Caco-2 (cell line): ENCODE measurements around the gene AKAP11. TPM values are rescaled to one million over a fixed set of nuclear protein-coding genes. Genes with fewer than 3 reads are reported as not detected.

Experiments
- BruUV-seq: library from RNA; stranded (reverse); fragments of 400-500 nt; replicated peaks from 2 replicates; lab custom pipeline; 2021; lab: Mats Ljungman, UMichigan
- CTCF ChIA-PET: fragments of 300-600 bp; sonication (Branson Sonifier 250); formaldehyde crosslinking; loops from one replicate; lab custom pipeline; 2022; ENCODE audit warnings: antibody characterized with exemption; lab: Charles Lee
- POLR2A ChIA-PET: fragments of 300-600 bp; sonication (Branson Sonifier 250); formaldehyde crosslinking; loops from one replicate; lab custom pipeline; 2022; ENCODE audit warnings: antibody characterized with exemption; lab: Charles Lee
- DNase-seq, 2 experiments: peaks; one replicate each; pipeline versions ENCODE4 v3.0.0 to v3.0.0-alpha.2; 2020 to 2022
- H3K27me3 ChIP-seq: replicated peaks from 2 replicates; pipeline ENCODE4 v1.6.0; 2011; ENCODE audit warnings: low read length; ENCODE audit not compliant: control insufficient read depth, insufficient read depth
- H3K36me3 ChIP-seq: 2 replicates; pipeline ENCODE4 v1.5.1; 2011; ENCODE audit warnings: low read length; ENCODE audit not compliant: control insufficient read depth, insufficient read depth
- H3K4me1 ChIP-seq: fragments of 250-450 bp; sonication (Bioruptor Pico); 2 replicates; pipeline ENCODE4 v1.5.1; 2020; ENCODE audit warnings: mild to moderate bottlenecking
- H3K4me3 ChIP-seq: 2 replicates; pipeline ENCODE4 v1.5.1; 2011; ENCODE audit warnings: low read depth, mild to moderate bottlenecking, control low read depth, low read length
- H3K9me3 ChIP-seq: fragments of 250-450 bp; sonication (Bioruptor Pico); 2 replicates; pipeline ENCODE4 v1.5.1; 2020; ENCODE audit warnings: mild to moderate bottlenecking, moderate library complexity
- H3K27ac Mint-ChIP-seq: one replicate; pipeline ENCODE4 v1.8.0; 2022; ENCODE audit warnings: mixed read lengths; ENCODE audit not compliant: unreplicated experiment
- H3K27me3 Mint-ChIP-seq: one replicate; pipeline ENCODE4 v1.8.0; 2022; ENCODE audit warnings: mixed read lengths; ENCODE audit not compliant: insufficient read depth, unreplicated experiment
- H3K36me3 Mint-ChIP-seq: one replicate; pipeline ENCODE4 v1.8.0; 2022; ENCODE audit warnings: mild to moderate bottlenecking, mixed read lengths; ENCODE audit not compliant: insufficient read depth, unreplicated experiment
- H3K4me1 Mint-ChIP-seq: one replicate; pipeline ENCODE4 v1.8.0; 2022; ENCODE audit warnings: low read depth, mixed read lengths; ENCODE audit not compliant: unreplicated experiment
- H3K4me3 Mint-ChIP-seq: one replicate; pipeline ENCODE4 v1.8.0; 2022; ENCODE audit warnings: mild to moderate bottlenecking, moderate library complexity, mixed read lengths; ENCODE audit not compliant: unreplicated experiment
- H3K9me3 Mint-ChIP-seq: one replicate; pipeline ENCODE4 v1.8.0; 2022; ENCODE audit warnings: mixed read lengths; ENCODE audit not compliant: unreplicated experiment
- intact Hi-C: fragments of 100-400 bp; cut with micrococcal nuclease; formaldehyde crosslinking; loops from one replicate; pipeline ENCODE4 v1.10.0; 2022; ENCODE audit not compliant: unreplicated experiment
- total RNA-seq: library from RNA; stranded (reverse); gene quantifications from 2 replicates; pipeline ENCODE4 v1.2.3, GENCODE V29; 2022
- TF ChIP-seq, protein P1 (sequence below), 2 experiments: fragments of 200-600 bp in 1 of 2; IDR thresholded peaks; 1 replicate in 1 of 2; 2 replicates in 1 of 2; pipeline versions ENCODE4 v1.5.1 to v1.8.0; 2011 to 2022; ENCODE audit warnings: antibody characterized with exemption in 1 of 2, control low read depth in 1 of 2, inconsistent platforms in 1 of 2, low read depth in 1 of 2, low read length in 1 of 2, mild to moderate bottlenecking in 1 of 2, moderate library complexity in 1 of 2; ENCODE audit not compliant: insufficient read depth in 1 of 2, severe bottlenecking in 1 of 2, unreplicated experiment in 1 of 2

The AKAP11 gene
- total RNA-seq, 1 experiment from 2014 or later, result 28.6 TPM

DNA sequence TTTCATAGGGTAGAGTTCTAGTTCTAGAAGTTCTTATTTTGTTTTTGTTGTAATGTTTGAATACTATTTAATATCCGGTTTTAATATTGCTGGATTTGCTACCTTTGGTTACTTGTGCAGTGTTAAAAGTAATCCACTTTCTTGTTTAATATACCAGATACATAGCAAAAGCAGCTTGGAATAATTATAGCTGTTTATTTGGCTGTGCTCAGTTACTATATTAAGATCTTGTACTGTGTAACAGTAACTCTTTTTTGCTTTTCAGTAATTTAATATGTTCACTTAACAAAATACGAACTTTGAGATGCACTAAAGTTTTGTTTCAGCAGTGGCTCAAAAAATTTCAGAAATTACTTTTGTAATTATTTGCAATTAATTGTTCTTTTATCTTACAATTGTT, 50.9 kb downstream of the AKAP11 start:
- Mint-ChIP-seq H3K4me3 (no peak overlapping the region), H3K4me1 (peaks cover 31% of the 10 kb centered on the region), H3K9me3 (no peaks in the 10 kb centered on the region), H3K36me3 (no peaks in the 10 kb centered on the region), H3K27me3 (no peaks in the 10 kb centered on the region), H3K27ac (no peak overlapping the region)
- H3K4me1 ChIP-seq, result no peaks in the 10 kb centered on the region; the same call in 1 of the 2 replicates
- TF ChIP-seq, protein P1, sequence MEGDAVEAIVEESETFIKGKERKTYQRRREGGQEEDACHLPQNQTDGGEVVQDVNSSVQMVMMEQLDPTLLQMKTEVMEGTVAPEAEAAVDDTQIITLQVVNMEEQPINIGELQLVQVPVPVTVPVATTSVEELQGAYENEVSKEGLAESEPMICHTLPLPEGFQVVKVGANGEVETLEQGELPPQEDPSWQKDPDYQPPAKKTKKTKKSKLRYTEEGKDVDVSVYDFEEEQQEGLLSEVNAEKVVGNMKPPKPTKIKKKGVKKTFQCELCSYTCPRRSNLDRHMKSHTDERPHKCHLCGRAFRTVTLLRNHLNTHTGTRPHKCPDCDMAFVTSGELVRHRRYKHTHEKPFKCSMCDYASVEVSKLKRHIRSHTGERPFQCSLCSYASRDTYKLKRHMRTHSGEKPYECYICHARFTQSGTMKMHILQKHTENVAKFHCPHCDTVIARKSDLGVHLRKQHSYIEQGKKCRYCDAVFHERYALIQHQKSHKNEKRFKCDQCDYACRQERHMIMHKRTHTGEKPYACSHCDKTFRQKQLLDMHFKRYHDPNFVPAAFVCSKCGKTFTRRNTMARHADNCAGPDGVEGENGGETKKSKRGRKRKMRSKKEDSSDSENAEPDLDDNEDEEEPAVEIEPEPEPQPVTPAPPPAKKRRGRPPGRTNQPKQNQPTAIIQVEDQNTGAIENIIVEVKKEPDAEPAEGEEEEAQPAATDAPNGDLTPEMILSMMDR (IDR thresholded peaks at IDR 0.05; ENCODE audit: insufficient read depth in 1 of 2, low read depth in 1 of 2, low read length in 1 of 2, severe bottlenecking in 1 of 2, unreplicated experiment in 1 of 2), result no peak
- no peak for DNase-seq
- ChIA-PET POLR2A (no interaction called here), CTCF (no interaction called here)
- no TSS peak for BruUV-seq
- no peak overlapping the region for H3K4me3 ChIP-seq
- intact Hi-C loops, result no loop called here
- no peaks in the 10 kb centered on the region for H3K36me3 ChIP-seq
- no peaks in the 10 kb centered on the region for H3K9me3 ChIP-seq
- no peaks in the 10 kb centered on the region for H3K27me3 ChIP-seq

- no peak overlapping the region for H3K4me3 Mint-ChIP-seq
- BruUV-seq, result no TSS peak
- H3K4me1 ChIP-seq, result no peaks in the 10 kb centered on the region; the same call in 1 of the 2 replicates
- H3K9me3 ChIP-seq, result no peaks in the 10 kb centered on the region
- ChIA-PET POLR2A (no interaction called here), CTCF (no interaction called here)
- DNase-seq, result no peak
- H3K27me3 ChIP-seq, result no peaks in the 10 kb centered on the region
- intact Hi-C loops, result no loop called here
- H3K4me3 ChIP-seq, result no peak overlapping the region
- TF ChIP-seq, protein P1 (IDR thresholded peaks at IDR 0.05; ENCODE audit: insufficient read depth in 1 of 2, low read depth in 1 of 2, low read length in 1 of 2, severe bottlenecking in 1 of 2, unreplicated experiment in 1 of 2), result no peak
- no peaks in the 10 kb centered on the region for H3K9me3 Mint-ChIP-seq
- no peaks in the 10 kb centered on the region for H3K36me3 Mint-ChIP-seq
- H3K27me3 Mint-ChIP-seq, result no peaks in the 10 kb centered on the region
- peaks cover 21% of the 10 kb centered on the region for H3K4me1 Mint-ChIP-seq
- H3K36me3 ChIP-seq, result no peaks in the 10 kb centered on the region
- H3K27ac Mint-ChIP-seq, result no peak overlapping the region
These were observed 52.8 kb downstream of the AKAP11 start for GRCh38 chr13:42324704-42325103.

GRCh38 chr13:42327725-42328124, 55.8 kb downstream of the AKAP11 start:
- H3K4me3 Mint-ChIP-seq, result no peak overlapping the region
- no peaks in the 10 kb centered on the region for H3K4me1 ChIP-seq
- H3K27me3 ChIP-seq, result no peaks in the 10 kb centered on the region
- H3K4me3 ChIP-seq, result no peak overlapping the region
- DNase-seq, result no peak
- no peaks in the 10 kb centered on the region for H3K36me3 ChIP-seq
- no TSS peak for BruUV-seq
- peaks cover 10% of the 10 kb centered on the region for H3K4me1 Mint-ChIP-seq
- TF ChIP-seq, protein P1 (IDR thresholded peaks at IDR 0.05; ENCODE audit: insufficient read depth in 1 of 2, low read depth in 1 of 2, low read length in 1 of 2, severe bottlenecking in 1 of 2, unreplicated experiment in 1 of 2), result peak in 1 of 2 experiments; percentile 9
- POLR2A ChIA-PET, result no interaction called here
- no peaks in the 10 kb centered on the region for H3K27me3 Mint-ChIP-seq
- no peaks in the 10 kb centered on the region for H3K9me3 ChIP-seq
- intact Hi-C loops, result no loop called here
- CTCF ChIA-PET, result no interaction called here
- H3K36me3 Mint-ChIP-seq, result no peaks in the 10 kb centered on the region
- H3K27ac Mint-ChIP-seq, result no peak overlapping the region
- no peaks in the 10 kb centered on the region for H3K9me3 Mint-ChIP-seq
